ENCODE data around the gene PHKG2.

Gene PHKG2

GRCh38 chr16:30777591-30778297 is 29.5 kb downstream of the PHKG2 start:
- no peak for DNase-seq

- DNase-seq: no peak
Observed at GRCh38 chr16:30778549-30779244, 30.5 kb downstream of the PHKG2 start.

GRCh38 chr16:30779596-30779995 is 31.4 kb downstream of the PHKG2 start:
- DNase-seq: no peak

- no peak for DNase-seq
Observed at GRCh38 chr16:30780021-30780420, 31.8 kb downstream of the PHKG2 start.

- no peak for DNase-seq
Observed at GRCh38 chr16:30780549-30780948, 32.3 kb downstream of the PHKG2 start.

- no peak for DNase-seq
Observed at GRCh38 chr16:30782486-30783279, 34.5 kb downstream of the PHKG2 start.

GRCh38 chr16:30783280-30784109 is 35.3 kb downstream of the PHKG2 start:
- no peak for DNase-seq

- no peak for DNase-seq
Observed at GRCh38 chr16:30784215-30784614, 36.0 kb downstream of the PHKG2 start.

GRCh38 chr16:30785126-30786106 is 37.2 kb downstream of the PHKG2 start:
- no peak for DNase-seq

- DNase-seq: peak; percentile 41
Observed at GRCh38 chr16:30786115-30786935, 38.1 kb downstream of the PHKG2 start.

GRCh38 chr16:30786936-30787612 is 38.8 kb downstream of the PHKG2 start, which contains the start of gene ZNF629:
Gene ZNF629, minus strand, starts transcription at chr16:30787205. Its CDS starts 2,723 bp downstream, at chr16:30784482.
- DNase-seq: peak; percentile 55

- no peak for DNase-seq
Observed at GRCh38 chr16:30787613-30788378, 39.6 kb downstream of the PHKG2 start.

- DNase-seq: no peak
Observed at GRCh38 chr16:30793508-30794069, 45.4 kb downstream of the PHKG2 start.

- no peak for DNase-seq
Observed at GRCh38 chr16:30794634-30795033, 46.4 kb downstream of the PHKG2 start.

- no peak for DNase-seq
Observed at GRCh38 chr16:30797670-30798309, 49.6 kb downstream of the PHKG2 start.

Data from stimulated activated CD4-positive, alpha-beta T cell treated with anti-CD3 and anti-CD28 coated beads, Interleukin-15, amount 100 ng/mL, for 24 hours (primary cell).